ENCODE data around the gene ROR1. TPM values are rescaled to one million over a fixed set of nuclear protein-coding genes. Genes with fewer than 3 reads are reported as not detected.

The ROR1 gene
- total and polyA plus RNA-seq, 2 of the 4 experiments (the other 2 are of a cell fraction): 4.4 to 10.0 TPM

GRCh38 chr1:63894627-63895265 lies 120.9 kb downstream of the ROR1 start:
- Histone ChIP-seq H4K8ac (ENCODE audit: low read depth in 2 of 2, low read length in 2 of 2) (no peak overlapping the region), H3K56ac (ENCODE audit: extremely low read depth, insufficient read depth, low read length) (no peak overlapping the region), H3K79me1 (ENCODE audit: low read depth in 1 of 2, low read length in 2 of 2) (no peaks in the 10 kb centered on the region; a peak in 1 of 4 replicates), H3K27me3 (ENCODE audit: control insufficient read depth, insufficient read depth, low read length) (no peaks in the 10 kb centered on the region; the same call in 1 of the 2 replicates), H4K91ac (ENCODE audit: insufficient read depth, low read depth, low read length) (no peak overlapping the region), H3K4me2 (ENCODE audit: low read depth, low read length) (no peak overlapping the region), H2BK15ac (ENCODE audit: low read depth, low read length) (no peak overlapping the region), H3K9me3 (ENCODE audit: control insufficient read depth, insufficient read depth, low read length) (peaks cover 2% of the 10 kb centered on the region), H3K9me1 (ENCODE audit: insufficient read depth, low read length) (peaks cover 3% of the 10 kb centered on the region; the same call in 1 of the 2 replicates), H2BK120ac (ENCODE audit: low read depth, low read length) (no peak overlapping the region), H4K20me1 (ENCODE audit: insufficient read depth, low read length) (no peaks in the 10 kb centered on the region), H3K18ac (ENCODE audit: low read depth, low read length) (no peak overlapping the region), H3K23ac (ENCODE audit: low read depth, low read length) (no peak overlapping the region), H3K36me3 (ENCODE audit: control insufficient read depth, insufficient read depth, low read length) (no peaks in the 10 kb centered on the region), H3K14ac (replicated peaks; ENCODE audit: low read depth, low read length) (no peak overlapping the region), H2BK5ac (ENCODE audit: low read depth, low read length, poor library complexity, severe bottlenecking) (no peak overlapping the region), H3K4me3 (ENCODE audit: insufficient read depth, low read depth, low read length) (no peak overlapping the region), H3K4me1 (ENCODE audit: control insufficient read depth, insufficient read depth, low read length) (peaks cover 8% of the 10 kb centered on the region), H2AK9ac (replicated peaks; ENCODE audit: low read depth, low read length, poor library complexity) (no peak overlapping the region), H3K4ac (ENCODE audit: low read depth, low read length) (no peak overlapping the region), H2BK20ac (ENCODE audit: low read depth, low read length) (no peak overlapping the region), H3K27ac (ENCODE audit: insufficient read depth, low read length) (no peak overlapping the region), H2AK5ac (ENCODE audit: low read depth, low read length) (no peak overlapping the region), H3K9ac (ENCODE audit: low read depth, low read length) (no peak overlapping the region), H4K5ac (ENCODE audit: low read depth, low read length) (no peak overlapping the region), H2AFZ (replicated peaks; ENCODE audit: low read length, poor library complexity) (no peak overlapping the region)
- 80% methylated on average over 1 of the region's 3 CpGs; no CpG with 5 or more reads in 1 of the 2 experiments for WGBS, 2 experiments (ENCODE audit: extremely low coverage in 2 of 2, insufficient read length in 1 of 2)
- ChIA-PET CTCF (no interaction called here), POLR2A (ENCODE audit: unreplicated experiment) (no interaction called here)
- DNase-seq (no peak), ATAC-seq (ENCODE audit: low read depth) (no peak)
- BruUV-seq (replicated peaks): no TSS peak
- dilution Hi-C loops (cut with HindIII; ENCODE audit: low sequenced_read_pairs, unreplicated experiment): no loop called here
- in situ Hi-C loops (cut with MboI; ENCODE audit: low sequenced_read_pairs): no loop called here
- intact Hi-C loops (cut with micrococcal nuclease): no loop called here
- TF ChIP-seq SMC3 (IDR thresholded peaks at IDR 0.05; ENCODE audit: low read depth, low read length): no peak
- no peak for TF ChIP-seq NFE2L2 (IDR thresholded peaks at IDR 0.05; ENCODE audit: low read depth, low read length)
- no peak for TF ChIP-seq MAZ (IDR thresholded peaks at IDR 0.05; ENCODE audit: borderline replicate concordance, low read depth, low read length)
- TF ChIP-seq CHD1 (IDR thresholded peaks at IDR 0.05; ENCODE audit: low read depth, low read length): no peak
- TF ChIP-seq RCOR1 (IDR thresholded peaks at IDR 0.05; ENCODE audit: insufficient replicate concordance, low read length): no peak
- TF ChIP-seq RAD21 (IDR thresholded peaks at IDR 0.05; ENCODE audit: low read length): no peak
- no peak for TF ChIP-seq USF2 (IDR thresholded peaks at IDR 0.05; ENCODE audit: low read depth, low read length)
- no peak for TF ChIP-seq POLR2A (IDR thresholded peaks at IDR 0.05; ENCODE audit: low read depth, low read length)
- TF ChIP-seq BHLHE40 (IDR thresholded peaks at IDR 0.05; ENCODE audit: low read depth, low read length): no peak
- TF ChIP-seq MXI1 (IDR thresholded peaks at IDR 0.05; ENCODE audit: borderline replicate concordance, low read depth, low read length): no peak
- TF ChIP-seq MAFK (IDR thresholded peaks at IDR 0.05; ENCODE audit: low read depth, low read length): no peak
- no peak for TF ChIP-seq CEBPB (IDR thresholded peaks at IDR 0.05; ENCODE audit: low read depth, low read length)
- TF ChIP-seq FOS (IDR thresholded peaks at IDR 0.05; ENCODE audit: low read depth, low read length): no peak
- no peak for TF ChIP-seq RFX5 (IDR thresholded peaks at IDR 0.05; ENCODE audit: low read depth, low read length)
- no peak for TF ChIP-seq CTCF (conservative IDR thresholded peaks at IDR 0.05; ENCODE audit: low read depth, low read length)
- no peak for TF ChIP-seq ELK1 (IDR thresholded peaks at IDR 0.05; ENCODE audit: borderline replicate concordance, low read depth, low read length)
